Measurements from ENCODE around the gene FRAT1. TPM values are rescaled to one million over a fixed set of nuclear protein-coding genes. Genes with fewer than 3 reads are reported as not detected.
A peak's percentile ranks its signal among the peaks of the same experiment; 100 is the strongest.
"Not testable (repeated sequence)": the region's sequence is repeated elsewhere in the genome, so short reads cannot be mapped to it uniquely, and the experiment has no call there.

Gene FRAT1
- total and polyA plus RNA-seq, 8 donors: 2.4 to 10.8 (median 3.3) TPM

- Histone ChIP-seq H3K27me3 (no peaks in the 10 kb centered on the region), H3K36me3 (peaks cover 0 to 2% of the 10 kb centered on the region in 2 donors), H3K4me3 (no peak overlapping the region), H3K9me3 (no peaks in the 10 kb centered on the region), H3K27ac (peak overlapping the region in 1 of 2 donors; percentile 99), H3K4me1 (peaks cover 17 to 44% of the 10 kb centered on the region in 2 donors)
- no peak for DNase-seq
- no peak for TF ChIP-seq CTCF (IDR thresholded peaks at IDR 0.05)
- intact Hi-C loops (cut with DNase I): no loop called here
- no peak for ATAC-seq
Measured at GRCh38 chr10:97336006-97336405, 16.9 kb downstream of the FRAT1 start.

- Histone ChIP-seq H3K9me3 (no peaks in the 10 kb centered on the region), H3K27ac (peak overlapping the region; percentile 33 to 99), H3K27me3 (no peaks in the 10 kb centered on the region), H3K4me3 (no peak overlapping the region), H3K4me1 (peaks cover 13 to 40% of the 10 kb centered on the region in 2 donors), H3K36me3 (no peaks in the 10 kb centered on the region)
- intact Hi-C loops (cut with DNase I): no loop called here
- no peak for DNase-seq
- TF ChIP-seq CTCF (IDR thresholded peaks at IDR 0.05): no peak
- no peak for ATAC-seq
Measured at GRCh38 chr10:97336446-97336845, 17.4 kb downstream of the FRAT1 start.

- Histone ChIP-seq H3K4me1 (peaks cover 5 to 32% of the 10 kb centered on the region in 2 donors), H3K27me3 (no peaks in the 10 kb centered on the region), H3K36me3 (no peaks in the 10 kb centered on the region), H3K27ac (peak overlapping the region; percentile 33 to 99), H3K9me3 (no peaks in the 10 kb centered on the region), H3K4me3 (no peak overlapping the region)
- no peak for TF ChIP-seq CTCF (IDR thresholded peaks at IDR 0.05)
- ATAC-seq (peak; percentile 7), DNase-seq (peak in 1 of 4 donors; percentile 41)
- intact Hi-C loops (cut with DNase I): no loop called here
Measured at GRCh38 chr10:97336942-97337831, 18.1 kb downstream of the FRAT1 start.

- H3K9me3 ChIP-seq: no peaks in the 10 kb centered on the region
- no peak overlapping the region for H3K27ac ChIP-seq
- H3K4me1 ChIP-seq: peaks cover 3 to 24% of the 10 kb centered on the region in 2 donors
- no peak overlapping the region for H3K4me3 ChIP-seq
- H3K27me3 ChIP-seq: no peaks in the 10 kb centered on the region
- intact Hi-C loops (cut with DNase I): no loop called here
- no peak for DNase-seq
- TF ChIP-seq CTCF (IDR thresholded peaks at IDR 0.05): no peak
- no peaks in the 10 kb centered on the region for H3K36me3 ChIP-seq
- no peak for ATAC-seq
Measured at GRCh38 chr10:97338041-97338440, 19.0 kb downstream of the FRAT1 start.

GRCh38 chr10:97341416-97341815 is 22.3 kb downstream of the FRAT1 start:
- ATAC-seq: no peak
- intact Hi-C loops (cut with DNase I): no loop called here
- H3K27ac ChIP-seq: no peak overlapping the region

GRCh38 chr10:97343664-97344063 is 24.6 kb downstream of the FRAT1 start:
- H3K9me3 ChIP-seq; H3K36me3 ChIP-seq; H3K27me3 ChIP-seq; intact Hi-C loops (cut with DNase I); DNase-seq; ATAC-seq; H3K4me3 ChIP-seq; H3K27ac ChIP-seq; H3K4me1 ChIP-seq: not testable (repeated sequence)

More at GRCh38 chr10:97341416-97341815, 22.3 kb downstream of the FRAT1 start:
- peaks cover 3 to 9% of the 10 kb centered on the region in 2 donors for H3K4me1 ChIP-seq
- TF ChIP-seq CTCF (IDR thresholded peaks at IDR 0.05): no peak
- no peaks in the 10 kb centered on the region for H3K9me3 ChIP-seq
- H3K27me3 ChIP-seq: no peaks in the 10 kb centered on the region
- H3K4me3 ChIP-seq: no peak overlapping the region
- no peak for DNase-seq
- no peaks in the 10 kb centered on the region for H3K36me3 ChIP-seq
